A549 (cell line): Measurements from ENCODE around the gene GPX5. TPM values are rescaled to one million over a fixed set of nuclear protein-coding genes. Genes with fewer than 3 reads are reported as not detected.

Experiments used
- ATAC-seq, 2 experiments: fragments of 200-7000 bp in 1 of 2; fragments of >200 bp in 1 of 2; cut with Nextera tagmentation in 1 of 2; cut with Tn5 transposase in 1 of 2; 3 replicates each; pipeline versions ENCODE4 v1.8.0 to v1.9.1; 2018 to 2020; ENCODE audit warnings: mild to moderate bottlenecking in 1 of 2, moderate library complexity in 1 of 2
- CTCF ChIA-PET: fragments of 300-600 bp; sonication (Branson Sonifier 250); formaldehyde crosslinking; extraction: SDS; loops from one replicate; lab custom pipeline; 2021; ENCODE audit warnings: antibody characterized with exemption, inconsistent platforms; lab: Yijun Ruan, JAX
- POLR2A ChIA-PET: fragments of 350-600 bp; formaldehyde crosslinking; extraction: SDS; loops from one replicate; lab custom pipeline; 2021; ENCODE audit warnings: antibody characterized with exemption, inconsistent platforms; lab: Yijun Ruan, JAX
- DNase-seq, 2 experiments: peaks; one replicate each; pipeline versions ENCODE4 v3.0.0 to v3.0.0-alpha.2; 2011 to 2016; ENCODE audit warnings: low read depth in 1 of 2, low spot score in 1 of 2
- FAIRE-seq: peaks from 2 replicates; lab custom pipeline; 2011; peaks lifted over from hg19 to GRCh38; lab: Jason Lieb, UNC
- H3K27ac ChIP-seq, 2 experiments: fragments of >200 bp; sonication (Bioruptor Twin); formaldehyde crosslinking; 3 replicates each; pipeline ENCODE4 v1.5.1; 2016 to 2017
- H3K4me1 ChIP-seq: fragments of >200 bp; sonication (Bioruptor Twin); formaldehyde crosslinking; 3 replicates; pipeline ENCODE4 v1.6.1; 2016
- H3K4me2 ChIP-seq: fragments of >200 bp; sonication (Bioruptor Twin); formaldehyde crosslinking; 3 replicates; pipeline ENCODE4 v1.6.1; 2016
- H3K4me3 ChIP-seq: fragments of >200 bp; sonication (Bioruptor Twin); formaldehyde crosslinking; 3 replicates; pipeline ENCODE4 v1.5.1; 2016
- H3K9me3 ChIP-seq: fragments of >200 bp; sonication (Bioruptor Twin); formaldehyde crosslinking; 3 replicates; pipeline ENCODE4 v1.6.1; 2016
- CBX8 ChIP-seq: fragments of 200-600 bp; sonication (generic); IDR thresholded peaks from 2 replicates; pipeline ENCODE4 v1.6.1; 2016
- CHD2 ChIP-seq: fragments of 150-350 bp; IDR thresholded peaks from 2 replicates; pipeline ENCODE4 v1.6.1; 2014; ENCODE audit warnings: low read length; ENCODE audit not compliant: partially characterized antibody
- EHF ChIP-seq: fragments of 250-450 bp; sonication (Bioruptor Pico); IDR thresholded peaks from 2 replicates; pipeline ENCODE4 v1.5.0; 2020; ENCODE audit warnings: mild to moderate bottlenecking
- EHMT2 ChIP-seq: fragments of 200-600 bp; sonication (generic); IDR thresholded peaks from 2 replicates; pipeline ENCODE4 v1.6.1; 2016; ENCODE audit warnings: antibody characterized with exemption, low read depth, mild to moderate bottlenecking, moderate library complexity
- ESRRA ChIP-seq: fragments of 150-350 bp; IDR thresholded peaks from 2 replicates; pipeline ENCODE4 v1.6.1; 2014; ENCODE audit warnings: mild to moderate bottlenecking, low read length, borderline replicate concordance
- FOSB ChIP-seq: fragments of 250-450 bp; sonication (Bioruptor Pico); IDR thresholded peaks from 2 replicates; pipeline ENCODE4 v1.5.0; 2020; ENCODE audit warnings: mild to moderate bottlenecking, moderate library complexity
- FOSL2 ChIP-seq, 2 experiments: fragments of 450-650 bp in 1 of 2; fragments of >200 bp in 1 of 2; sonication (Bioruptor Twin) in 1 of 2; formaldehyde crosslinking; IDR thresholded peaks; 2 replicates each; pipeline versions ENCODE4 v1.5.0 to v1.6.1; 2016 to 2020; ENCODE audit warnings: mild to moderate bottlenecking in 1 of 2, moderate library complexity in 1 of 2
- HEYL ChIP-seq: fragments of 250-450 bp; sonication (Bioruptor Pico); IDR thresholded peaks from 2 replicates; pipeline ENCODE4 v1.8.0; 2021; ENCODE audit warnings: mild to moderate bottlenecking, moderate library complexity
- MAFK ChIP-seq: fragments of 450-650 bp; IDR thresholded peaks from 2 replicates; pipeline ENCODE4 v1.6.1; 2014; ENCODE audit not compliant: partially characterized antibody
- MAZ ChIP-seq: fragments of 150-350 bp; IDR thresholded peaks from 2 replicates; pipeline ENCODE4 v1.6.1; 2014; ENCODE audit warnings: antibody characterized with exemption, low read depth, low read length, borderline replicate concordance
- NPAS2 ChIP-seq: fragments of 250-450 bp; sonication (Bioruptor Pico); IDR thresholded peaks from 2 replicates; pipeline ENCODE4 v1.8.0; 2022; ENCODE audit warnings: mild to moderate bottlenecking, moderate library complexity, borderline replicate concordance
- PHF8 ChIP-seq: fragments of 200-600 bp; sonication (generic); IDR thresholded peaks from 2 replicates; pipeline ENCODE4 v1.6.1; 2016; ENCODE audit warnings: low read depth, mild to moderate bottlenecking, antibody characterized with exemption, moderate library complexity, borderline replicate concordance
- RAD21 ChIP-seq, 2 experiments: fragments of >200 bp in 1 of 2; sonication (Bioruptor Twin) in 1 of 2; formaldehyde crosslinking in 1 of 2; IDR thresholded peaks in 1 of 2; conservative IDR thresholded peaks in 1 of 2; 2 replicates in 1 of 2; 3 replicates in 1 of 2; pipeline ENCODE4 v1.6.1; 2012 to 2018; ENCODE audit warnings: inconsistent platforms in 1 of 2
- RARB ChIP-seq: fragments of 250-450 bp; sonication (Bioruptor Pico); IDR thresholded peaks from 2 replicates; pipeline ENCODE4 v1.8.0; 2021; ENCODE audit warnings: mild to moderate bottlenecking, moderate library complexity
- RCOR1 ChIP-seq: fragments of 150-350 bp; IDR thresholded peaks from 2 replicates; pipeline ENCODE4 v1.6.1; 2014; ENCODE audit warnings: antibody characterized with exemption, low read length, low read depth
- RFX5 ChIP-seq: fragments of 450-650 bp; IDR thresholded peaks from 2 replicates; pipeline ENCODE4 v1.7.1; 2014; ENCODE audit warnings: antibody characterized with exemption, mild to moderate bottlenecking, moderate library complexity
- SREBF2 ChIP-seq: fragments of 450-650 bp; IDR thresholded peaks from 2 replicates; pipeline ENCODE4 v1.6.1; 2014; ENCODE audit warnings: mild to moderate bottlenecking, moderate library complexity
- TP53 ChIP-seq: fragments of 250-450 bp; sonication (Bioruptor Pico); IDR thresholded peaks from 2 replicates; pipeline ENCODE4 v1.5.0; 2021; ENCODE audit warnings: mild to moderate bottlenecking, moderate library complexity
- WGBS: methylation state at CpG from one replicate; pipeline ENCODE4 v1.1.6; 2017; ENCODE audit errors: missing lambda C conversion rate; 5-methylcytosine and 5-hydroxymethylcytosine counted together
- polyA plus RNA-seq, 4 experiments: library from polyadenylated mRNA; depleted of rRNA in 3 of 4; stranded (reverse); fragments of >200 nt; fragmentation: RNase III in 1 of 4; extraction: RNeasy Plus Mini Kit Qiagen cat#74134 plus additional on column Dnase treatment in 1 of 4; gene quantifications; 2 replicates in 3 of 4; 3 replicates in 1 of 4; pipeline ENCODE4 v1.2.3, GENCODE V29; 2011 to 2017
- TF ChIP-seq, protein P1 (sequence below): IDR thresholded peaks from 2 replicates; pipeline ENCODE4 v1.6.1; 2012; ENCODE audit warnings: low read depth, borderline replicate concordance
- TF ChIP-seq, protein P2 (sequence below): IDR thresholded peaks from 2 replicates; pipeline ENCODE4 v1.6.1; 2012
- TF ChIP-seq, protein P3 (sequence below): fragments of >200 bp; sonication (Bioruptor Twin); formaldehyde crosslinking; IDR thresholded peaks from 3 replicates; pipeline ENCODE4 v1.5.1; 2016
- TF ChIP-seq, protein P4 (sequence below): fragments of 150-350 bp; IDR thresholded peaks from 2 replicates; pipeline ENCODE4 v1.6.1; 2014; ENCODE audit warnings: low read depth, mild to moderate bottlenecking, low read length

Gene GPX5
- polyA plus RNA-seq, 2 of the 4 experiments (the other 2 are of a cell fraction): not detected

DNA sequence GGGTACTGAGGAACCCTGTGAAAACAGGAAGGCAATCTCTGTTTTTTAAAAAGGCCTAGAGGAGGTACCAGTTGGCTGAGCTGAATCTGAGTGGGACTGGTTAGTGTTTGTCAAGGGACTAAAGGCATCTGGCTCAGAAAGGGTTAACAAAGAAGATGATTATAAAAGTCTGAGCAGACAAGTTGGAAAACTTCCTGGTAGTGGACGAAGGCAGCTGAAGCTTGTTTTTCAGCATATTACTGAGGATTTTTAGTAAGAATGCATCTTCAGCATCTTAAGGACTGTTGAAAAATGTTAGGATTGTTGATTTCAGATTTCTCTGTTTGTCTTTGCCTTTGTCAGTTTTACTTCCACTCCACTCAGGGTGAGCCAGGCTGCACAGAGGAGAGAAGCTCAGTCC lies 5.1 kb downstream of the GPX5 start:
- no peak for ATAC-seq
- TF ChIP-seq RARB (no peak), HEYL (CRISPR knock-in tag) (no peak), MAFK (no peak), EHMT2 (no peak), FOSB (CRISPR knock-in tag) (no peak), ESRRA (no peak)
- TF ChIP-seq, protein P1, sequence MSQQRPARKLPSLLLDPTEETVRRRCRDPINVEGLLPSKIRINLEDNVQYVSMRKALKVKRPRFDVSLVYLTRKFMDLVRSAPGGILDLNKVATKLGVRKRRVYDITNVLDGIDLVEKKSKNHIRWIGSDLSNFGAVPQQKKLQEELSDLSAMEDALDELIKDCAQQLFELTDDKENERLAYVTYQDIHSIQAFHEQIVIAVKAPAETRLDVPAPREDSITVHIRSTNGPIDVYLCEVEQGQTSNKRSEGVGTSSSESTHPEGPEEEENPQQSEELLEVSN: no peak
- TF ChIP-seq, protein P2, sequence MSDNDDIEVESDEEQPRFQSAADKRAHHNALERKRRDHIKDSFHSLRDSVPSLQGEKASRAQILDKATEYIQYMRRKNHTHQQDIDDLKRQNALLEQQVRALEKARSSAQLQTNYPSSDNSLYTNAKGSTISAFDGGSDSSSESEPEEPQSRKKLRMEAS: no peak
- H3K4me2 ChIP-seq: no peak overlapping the region
- POLR2A ChIA-PET: no interaction called here
- no peak for FAIRE-seq
- H3K4me1 ChIP-seq: no peaks in the 10 kb centered on the region
- H3K27ac ChIP-seq: no peak overlapping the region
- no peaks in the 10 kb centered on the region for H3K9me3 ChIP-seq
- H3K4me3 ChIP-seq: no peak overlapping the region
- no peak for DNase-seq
- CTCF ChIA-PET: interaction anchor here (2.4 kb wide), 1 partner anchor 12 kb away, joined by 6 read pairs; no protein-coding TSS in a partner anchor
- 7% methylated on average over 1 of the region's 1 CpG for WGBS

DNA sequence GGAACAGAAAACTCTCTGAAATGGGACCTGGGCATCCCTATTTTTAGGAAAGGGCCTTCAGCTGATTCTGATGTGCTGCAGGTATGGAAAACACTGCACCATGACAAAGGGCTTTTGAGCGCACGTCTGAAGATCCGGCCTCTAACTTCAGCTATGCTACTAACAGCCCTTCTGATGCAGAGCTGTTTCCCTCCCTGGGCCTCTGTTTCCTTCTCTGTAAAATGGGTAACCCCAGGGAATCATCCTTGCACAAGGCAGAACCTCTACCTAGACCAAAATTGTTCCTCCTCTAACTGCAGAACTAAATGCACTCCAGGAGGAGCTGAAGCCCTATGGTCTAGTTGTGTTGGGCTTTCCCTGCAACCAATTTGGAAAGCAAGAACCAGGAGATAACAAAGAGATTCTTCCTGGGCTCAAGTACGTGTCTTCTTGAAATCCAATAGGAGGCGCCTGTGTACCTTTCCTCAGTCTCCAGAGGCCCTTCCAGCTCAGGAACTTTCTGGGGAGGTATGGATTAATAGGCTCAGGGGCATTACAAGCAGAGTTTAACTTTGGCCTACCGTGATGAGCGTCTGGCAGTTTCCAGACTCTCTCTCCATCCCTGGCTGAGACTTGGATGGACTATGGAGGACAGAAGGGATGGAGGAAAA lies 5.9 kb downstream of the GPX5 start:
- CTCF ChIA-PET: interaction anchor here (1.2 to 2.4 kb wide), 2 partner anchors 11 to 107 kb away, joined by 3 to 6 read pairs; no protein-coding TSS in a partner anchor
- Histone ChIP-seq H3K4me2 (no peak overlapping the region), H3K27ac (no peak overlapping the region), H3K4me3 (no peak overlapping the region), H3K9me3 (no peaks in the 10 kb centered on the region), H3K4me1 (no peaks in the 10 kb centered on the region)
- ATAC-seq (peak in 1 of 2 experiments; percentile 61; a peak in 3 of 6 replicates), DNase-seq (peak in 1 of 2 experiments; percentile 24), FAIRE-seq (no peak)
- TF ChIP-seq CHD2 (no peak), RAD21 (conservative IDR thresholded peaks at IDR 0.05 in 1 of 2, IDR thresholded peaks at IDR 0.05 in 1 of 2) (peak in 1 of 2 experiments; percentile 24; a peak in 1 of 5 replicates), MAZ (no peak)
- TF ChIP-seq, protein P3, sequence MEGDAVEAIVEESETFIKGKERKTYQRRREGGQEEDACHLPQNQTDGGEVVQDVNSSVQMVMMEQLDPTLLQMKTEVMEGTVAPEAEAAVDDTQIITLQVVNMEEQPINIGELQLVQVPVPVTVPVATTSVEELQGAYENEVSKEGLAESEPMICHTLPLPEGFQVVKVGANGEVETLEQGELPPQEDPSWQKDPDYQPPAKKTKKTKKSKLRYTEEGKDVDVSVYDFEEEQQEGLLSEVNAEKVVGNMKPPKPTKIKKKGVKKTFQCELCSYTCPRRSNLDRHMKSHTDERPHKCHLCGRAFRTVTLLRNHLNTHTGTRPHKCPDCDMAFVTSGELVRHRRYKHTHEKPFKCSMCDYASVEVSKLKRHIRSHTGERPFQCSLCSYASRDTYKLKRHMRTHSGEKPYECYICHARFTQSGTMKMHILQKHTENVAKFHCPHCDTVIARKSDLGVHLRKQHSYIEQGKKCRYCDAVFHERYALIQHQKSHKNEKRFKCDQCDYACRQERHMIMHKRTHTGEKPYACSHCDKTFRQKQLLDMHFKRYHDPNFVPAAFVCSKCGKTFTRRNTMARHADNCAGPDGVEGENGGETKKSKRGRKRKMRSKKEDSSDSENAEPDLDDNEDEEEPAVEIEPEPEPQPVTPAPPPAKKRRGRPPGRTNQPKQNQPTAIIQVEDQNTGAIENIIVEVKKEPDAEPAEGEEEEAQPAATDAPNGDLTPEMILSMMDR: 0 out of 3 replicates have a peak, but pooled peaks have one; percentile 6
- POLR2A ChIA-PET: no interaction called here
- WGBS: 56% methylated on average over 7 of the region's 7 CpGs

DNA sequence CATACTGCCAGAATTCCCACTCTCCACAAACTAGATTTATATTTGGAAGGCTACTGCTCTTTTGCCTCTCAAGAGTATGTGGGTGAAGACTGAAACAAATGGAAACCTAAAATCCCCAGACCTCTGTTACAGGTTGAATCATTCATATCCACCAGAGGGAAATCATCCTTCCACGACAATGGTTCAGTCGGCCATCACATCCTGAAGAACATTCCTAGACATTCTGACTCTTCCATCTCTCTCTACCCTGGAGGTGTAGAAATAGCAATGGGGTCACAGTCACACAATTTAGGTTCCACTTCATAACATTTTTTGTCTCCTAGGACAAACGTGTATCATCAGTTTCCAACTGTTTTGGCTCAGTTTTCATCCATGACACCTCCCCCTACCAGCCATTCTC lies 8.6 kb downstream of the GPX5 start:
- POLR2A ChIA-PET: no interaction called here
- DNase-seq (no peak), ATAC-seq (no peak), FAIRE-seq (no peak)
- WGBS: 29% methylated on average over 3 of the region's 3 CpGs
- CTCF ChIA-PET: no interaction called here
- TF ChIP-seq CBX8 (no peak), EHF (CRISPR knock-in tag) (no peak), NPAS2 (no peak), RFX5 (no peak), RCOR1 (no peak), FOSL2 (IDR thresholded peaks at IDR 0.05) (no peak), FOSL2 (CRISPR knock-in tag; IDR thresholded peaks at IDR 0.05) (no peak), PHF8 (no peak), TP53 (CRISPR knock-in tag) (no peak), SREBF2 (no peak), FOSB (CRISPR knock-in tag) (no peak)
- TF ChIP-seq, protein P4, sequence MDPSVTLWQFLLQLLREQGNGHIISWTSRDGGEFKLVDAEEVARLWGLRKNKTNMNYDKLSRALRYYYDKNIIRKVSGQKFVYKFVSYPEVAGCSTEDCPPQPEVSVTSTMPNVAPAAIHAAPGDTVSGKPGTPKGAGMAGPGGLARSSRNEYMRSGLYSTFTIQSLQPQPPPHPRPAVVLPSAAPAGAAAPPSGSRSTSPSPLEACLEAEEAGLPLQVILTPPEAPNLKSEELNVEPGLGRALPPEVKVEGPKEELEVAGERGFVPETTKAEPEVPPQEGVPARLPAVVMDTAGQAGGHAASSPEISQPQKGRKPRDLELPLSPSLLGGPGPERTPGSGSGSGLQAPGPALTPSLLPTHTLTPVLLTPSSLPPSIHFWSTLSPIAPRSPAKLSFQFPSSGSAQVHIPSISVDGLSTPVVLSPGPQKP: no peak
- no peak overlapping the region for H3K4me2 ChIP-seq
- H3K9me3 ChIP-seq: no peaks in the 10 kb centered on the region
- H3K4me3 ChIP-seq: no peak overlapping the region
- peaks cover 4% of the 10 kb centered on the region; the same call in 1 of the 3 replicates for H3K4me1 ChIP-seq
- H3K27ac ChIP-seq: no peak overlapping the region
